Kidney glomerular epithelial cell (primary cell): ENCODE data around the gene IL11.
A peak's percentile ranks its signal among the peaks of the same experiment; 100 is the strongest.
"Not testable (repeated sequence)": the region's sequence is repeated elsewhere in the genome, so short reads cannot be mapped to it uniquely, and the experiment has no call there.

Experiments used
- DNase-seq: peaks from one replicate; lab custom pipeline; 2025; lab: John Stamatoyannopoulos, UW

IL11 gene

GRCh38 chr19:55350620-55351315, 19.5 kb downstream of the IL11 start:
- DNase-seq = no peak

GRCh38 chr19:55348317-55349034, 21.8 kb downstream of the IL11 start:
- DNase-seq = no peak

GRCh38 chr19:55347442-55348009, 22.7 kb downstream of the IL11 start:
- DNase-seq = no peak

GRCh38 chr19:55346725-55347441, 23.4 kb downstream of the IL11 start:
- no peak for DNase-seq

- DNase-seq = no peak
These were observed 24.2 kb downstream of the IL11 start for GRCh38 chr19:55345818-55346724.

GRCh38 chr19:55345101-55345817, 25.0 kb downstream of the IL11 start:
- DNase-seq = no peak

- no peak for DNase-seq
These were observed 25.8 kb downstream of the IL11 start for GRCh38 chr19:55344444-55344843.

- no peak for DNase-seq
These were observed 28.4 kb downstream of the IL11 start for GRCh38 chr19:55341595-55342531.

- DNase-seq = no peak
These were observed 29.1 kb downstream of the IL11 start for GRCh38 chr19:55341171-55341588.

- no peak for DNase-seq
These were observed 29.5 kb downstream of the IL11 start for GRCh38 chr19:55340784-55341147.

GRCh38 chr19:55339889-55340783, 30.1 kb downstream of the IL11 start:
- no peak for DNase-seq

- peak; percentile 100 for DNase-seq
These were observed 31.0 kb downstream of the IL11 start, which contains the start of gene KMT5C for GRCh38 chr19:55339105-55339888. Gene KMT5C (plus strand): TSS chr19:55339876. CDS start chr19:55341937, 2,061 bp downstream.

- DNase-seq = no peak
These were observed 34.2 kb downstream of the IL11 start for GRCh38 chr19:55336101-55336500.

- no peak for DNase-seq
These were observed 36.4 kb downstream of the IL11 start for GRCh38 chr19:55333870-55334269.

GRCh38 chr19:55329791-55330190, 40.5 kb downstream of the IL11 start:
- not testable (repeated sequence) for DNase-seq

- not testable (repeated sequence) for DNase-seq
These were observed 41.4 kb downstream of the IL11 start for GRCh38 chr19:55328774-55329318.

- no peak for DNase-seq
These were observed 45.1 kb downstream of the IL11 start, which contains the start of gene TMEM150B for GRCh38 chr19:55325172-55325571. Gene TMEM150B (minus strand): TSS chr19:55325341. CDS start chr19:55321036, 4,305 bp downstream.
